ENCODE results near the gene TSC22D4. TPM values are rescaled to one million over a fixed set of nuclear protein-coding genes. Genes with fewer than 3 reads are reported as not detected.

Gene TSC22D4
- total RNA-seq, 1 experiment from 2014 or later = 14.7 TPM

- H3K4me3 ChIP-seq = no peak overlapping the region
- no peak for DNase-seq
- no peaks in the 10 kb centered on the region for H3K27me3 ChIP-seq
- H3K4me1 ChIP-seq = peaks cover 3% of the 10 kb centered on the region; the same call in 1 of the 2 replicates
- peaks cover 42% of the 10 kb centered on the region for H3K36me3 ChIP-seq
- no peak overlapping the region for H3K27ac ChIP-seq
- H3K9me3 ChIP-seq (replicated peaks) = no peaks in the 10 kb centered on the region
These were observed 44.5 kb downstream of the TSC22D4 start for GRCh38 chr7:100434297-100435144.

- H3K4me3 ChIP-seq = no peak overlapping the region
- H3K4me1 ChIP-seq = peaks cover 3% of the 10 kb centered on the region; the same call in 1 of the 2 replicates
- H3K36me3 ChIP-seq = peaks cover 42% of the 10 kb centered on the region
- no peak for DNase-seq
- no peaks in the 10 kb centered on the region for H3K9me3 ChIP-seq (replicated peaks)
- H3K27ac ChIP-seq = no peak overlapping the region
- no peaks in the 10 kb centered on the region for H3K27me3 ChIP-seq
These were observed 45.3 kb downstream of the TSC22D4 start for GRCh38 chr7:100433592-100434296.

GRCh38 chr7:100433276-100433591, 45.8 kb downstream of the TSC22D4 start:
- no peak for DNase-seq
- H3K36me3 ChIP-seq = peaks cover 42% of the 10 kb centered on the region
- H3K4me3 ChIP-seq = no peak overlapping the region
- peaks cover 3% of the 10 kb centered on the region; the same call in 1 of the 2 replicates for H3K4me1 ChIP-seq
- H3K27ac ChIP-seq = no peak overlapping the region
- no peaks in the 10 kb centered on the region for H3K27me3 ChIP-seq
- H3K9me3 ChIP-seq (replicated peaks) = no peaks in the 10 kb centered on the region

GRCh38 chr7:100432621-100433275, 46.3 kb downstream of the TSC22D4 start:
- H3K27ac ChIP-seq = no peak overlapping the region
- no peaks in the 10 kb centered on the region for H3K9me3 ChIP-seq (replicated peaks)
- DNase-seq = no peak
- no peak overlapping the region for H3K4me3 ChIP-seq
- H3K4me1 ChIP-seq = peaks cover 3% of the 10 kb centered on the region; the same call in 1 of the 2 replicates
- H3K36me3 ChIP-seq = peaks cover 42% of the 10 kb centered on the region
- H3K27me3 ChIP-seq = no peaks in the 10 kb centered on the region

GRCh38 chr7:100432053-100432452, 47.0 kb downstream of the TSC22D4 start:
- Histone ChIP-seq H3K4me1 (peaks cover 3% of the 10 kb centered on the region; the same call in 1 of the 2 replicates), H3K4me3 (no peak overlapping the region)
- no peak for DNase-seq

GRCh38 chr7:100431286-100431735, 47.7 kb downstream of the TSC22D4 start:
- Histone ChIP-seq H3K27ac (no peak overlapping the region), H3K36me3 (peaks cover 42% of the 10 kb centered on the region), H3K4me1 (peaks cover 3% of the 10 kb centered on the region; the same call in 1 of the 2 replicates), H3K9me3 (replicated peaks) (no peaks in the 10 kb centered on the region), H3K27me3 (no peaks in the 10 kb centered on the region), H3K4me3 (no peak overlapping the region)
- DNase-seq = no peak

More at GRCh38 chr7:100432053-100432452, 47.0 kb downstream of the TSC22D4 start:
- H3K27ac ChIP-seq = no peak overlapping the region
- peaks cover 42% of the 10 kb centered on the region for H3K36me3 ChIP-seq
- H3K27me3 ChIP-seq = no peaks in the 10 kb centered on the region
- H3K9me3 ChIP-seq (replicated peaks) = no peaks in the 10 kb centered on the region

- Histone ChIP-seq H3K9me3 (replicated peaks) (no peaks in the 10 kb centered on the region), H3K4me3 (peak overlapping the region; percentile 91), H3K36me3 (peaks cover 42% of the 10 kb centered on the region), H3K27me3 (no peaks in the 10 kb centered on the region), H3K4me1 (peaks cover 3% of the 10 kb centered on the region; the same call in 1 of the 2 replicates), H3K27ac (peak overlapping the region; percentile 98; the same call in 1 of the 2 replicates)
- DNase-seq = no peak
These were observed 48.3 kb downstream of the TSC22D4 start for GRCh38 chr7:100430493-100431285.

GRCh38 chr7:100429637-100430492, 49.1 kb downstream of the TSC22D4 start, which contains the start of gene MEPCE:
TSS of gene MEPCE (plus strand) at chr7:100429831. CDS start at chr7:100430019, 188 bp downstream.
- peak within 1 kb of the TSS; percentile 91 for H3K4me3 ChIP-seq
- peaks cover 39% of the 10 kb centered on the region for H3K36me3 ChIP-seq
- H3K27me3 ChIP-seq = no peaks in the 10 kb centered on the region
- no peaks in the 10 kb centered on the region; the same call in 1 of the 2 replicates for H3K4me1 ChIP-seq
- peak within 1 kb of the TSS; percentile 98 for H3K27ac ChIP-seq
- H3K9me3 ChIP-seq (replicated peaks) = no peaks in the 10 kb centered on the region
- peak; percentile 98 to 99 for DNase-seq

- H3K4me3 ChIP-seq = peak overlapping the region; percentile 91
- H3K4me1 ChIP-seq = no peaks in the 10 kb centered on the region; the same call in 1 of the 2 replicates
- peak overlapping the region; percentile 98 for H3K27ac ChIP-seq
These were observed 49.9 kb downstream of the TSC22D4 start for GRCh38 chr7:100428967-100429636.

GRCh38 chr7:100428199-100428966, 50.6 kb downstream of the TSC22D4 start, which contains the start of gene ZCWPW1:
TSS of gene ZCWPW1 (minus strand) at chr7:100428703. CDS start at chr7:100420649, 8,054 bp downstream.
- H3K27me3 ChIP-seq = no peaks in the 10 kb centered on the region
- DNase-seq = peak; percentile 97 to 98

More at GRCh38 chr7:100428967-100429636, 49.9 kb downstream of the TSC22D4 start:
- DNase-seq = peak; percentile 100
- Histone ChIP-seq H3K9me3 (replicated peaks) (no peaks in the 10 kb centered on the region), H3K27me3 (no peaks in the 10 kb centered on the region), H3K36me3 (peaks cover 32% of the 10 kb centered on the region)

GRCh38 chr7:100427762-100428198, 51.2 kb downstream of the TSC22D4 start:
- DNase-seq = no peak
- no peak overlapping the region for H3K27ac ChIP-seq

More at GRCh38 chr7:100428199-100428966, 50.6 kb downstream of the TSC22D4 start, which contains the start of gene ZCWPW1:
- Histone ChIP-seq H3K9me3 (replicated peaks) (no peaks in the 10 kb centered on the region), H3K4me3 (peak within 1 kb of the TSS; percentile 91), H3K27ac (peak within 1 kb of the TSS; percentile 98), H3K4me1 (no peaks in the 10 kb centered on the region; the same call in 1 of the 2 replicates), H3K36me3 (peaks cover 24% of the 10 kb centered on the region)

GRCh38 chr7:100426516-100426915, 52.5 kb downstream of the TSC22D4 start:
- H3K27ac ChIP-seq = no peak overlapping the region
- DNase-seq = no peak
- H3K4me3 ChIP-seq = no peak overlapping the region
- H3K4me1 ChIP-seq = no peaks in the 10 kb centered on the region; the same call in 1 of the 2 replicates
- H3K36me3 ChIP-seq = peaks cover 11% of the 10 kb centered on the region; the same call in 1 of the 2 replicates
- no peaks in the 10 kb centered on the region for H3K9me3 ChIP-seq (replicated peaks)
- H3K27me3 ChIP-seq = no peaks in the 10 kb centered on the region

More at GRCh38 chr7:100427762-100428198, 51.2 kb downstream of the TSC22D4 start:
- no peak overlapping the region; the same call in 1 of the 2 replicates for H3K4me3 ChIP-seq
- peaks cover 19% of the 10 kb centered on the region for H3K36me3 ChIP-seq
- H3K27me3 ChIP-seq = no peaks in the 10 kb centered on the region
- H3K9me3 ChIP-seq (replicated peaks) = no peaks in the 10 kb centered on the region
- H3K4me1 ChIP-seq = no peaks in the 10 kb centered on the region; the same call in 1 of the 2 replicates
